BJ (cell line): ENCODE measurements around the gene HAUS3. TPM values are rescaled to one million over a fixed set of nuclear protein-coding genes. Genes with fewer than 3 reads are reported as not detected.

Experiments used
- CTCF ChIA-PET: fragments of 350-600 bp; formaldehyde crosslinking; extraction: SDS; loops from one replicate; lab custom pipeline; 2021; ENCODE audit warnings: antibody characterized with exemption, inconsistent platforms; lab: Yijun Ruan, JAX
- POLR2A ChIA-PET: fragments of 300-600 bp; sonication (Branson Sonifier 250); formaldehyde crosslinking; extraction: SDS; loops from one replicate; lab custom pipeline; 2021; ENCODE audit warnings: antibody characterized with exemption; lab: Charles Lee
- DNase-seq: peaks from one replicate; pipeline ENCODE4 v3.0.0-alpha.2; 2011; ENCODE audit warnings: low read depth
- H3K27me3 ChIP-seq: 2 replicates; pipeline ENCODE4 v1.6.0; 2011; ENCODE audit warnings: low read length; ENCODE audit not compliant: control insufficient read depth, insufficient read depth
- H3K36me3 ChIP-seq: 2 replicates; pipeline ENCODE4 v1.5.1; 2011; ENCODE audit warnings: low read length; ENCODE audit not compliant: control insufficient read depth, insufficient read depth
- H3K4me3 ChIP-seq: 2 replicates; pipeline ENCODE4 v1.5.1; 2011; ENCODE audit warnings: low read depth, mild to moderate bottlenecking, control low read depth, low read length
- polyA plus RNA-seq: library from polyadenylated mRNA; depleted of rRNA; stranded (reverse); fragments of >200 nt; gene quantifications from 2 replicates; pipeline ENCODE4 v1.2.3, GENCODE V29; 2011
- TF ChIP-seq, protein P1 (sequence below): IDR thresholded peaks from 2 replicates; pipeline ENCODE4 v1.5.1; 2011; ENCODE audit warnings: low read depth, mild to moderate bottlenecking, control low read depth, inconsistent platforms, low read length, moderate library complexity; ENCODE audit not compliant: insufficient read depth

The HAUS3 gene
- polyA plus RNA-seq, 1 experiment = 1.9 TPM

GRCh38 chr4:2253160-2254084 is 11.5 kb upstream of the HAUS3 start:
- TF ChIP-seq, protein P1, sequence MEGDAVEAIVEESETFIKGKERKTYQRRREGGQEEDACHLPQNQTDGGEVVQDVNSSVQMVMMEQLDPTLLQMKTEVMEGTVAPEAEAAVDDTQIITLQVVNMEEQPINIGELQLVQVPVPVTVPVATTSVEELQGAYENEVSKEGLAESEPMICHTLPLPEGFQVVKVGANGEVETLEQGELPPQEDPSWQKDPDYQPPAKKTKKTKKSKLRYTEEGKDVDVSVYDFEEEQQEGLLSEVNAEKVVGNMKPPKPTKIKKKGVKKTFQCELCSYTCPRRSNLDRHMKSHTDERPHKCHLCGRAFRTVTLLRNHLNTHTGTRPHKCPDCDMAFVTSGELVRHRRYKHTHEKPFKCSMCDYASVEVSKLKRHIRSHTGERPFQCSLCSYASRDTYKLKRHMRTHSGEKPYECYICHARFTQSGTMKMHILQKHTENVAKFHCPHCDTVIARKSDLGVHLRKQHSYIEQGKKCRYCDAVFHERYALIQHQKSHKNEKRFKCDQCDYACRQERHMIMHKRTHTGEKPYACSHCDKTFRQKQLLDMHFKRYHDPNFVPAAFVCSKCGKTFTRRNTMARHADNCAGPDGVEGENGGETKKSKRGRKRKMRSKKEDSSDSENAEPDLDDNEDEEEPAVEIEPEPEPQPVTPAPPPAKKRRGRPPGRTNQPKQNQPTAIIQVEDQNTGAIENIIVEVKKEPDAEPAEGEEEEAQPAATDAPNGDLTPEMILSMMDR = no peak
- Histone ChIP-seq H3K36me3 (peaks cover 43% of the 10 kb centered on the region), H3K27me3 (no peaks in the 10 kb centered on the region), H3K4me3 (no peak overlapping the region)
- DNase-seq = no peak
- ChIA-PET CTCF (no interaction called here), POLR2A (interaction anchor here (0.7 kb wide), 1 partner anchor 9 kb away, joined by 19 read pairs; no protein-coding TSS in a partner anchor)

- TF ChIP-seq, protein P1 = no peak
- H3K36me3 ChIP-seq = peaks cover 43% of the 10 kb centered on the region
- DNase-seq = no peak
- no peaks in the 10 kb centered on the region for H3K27me3 ChIP-seq
- H3K4me3 ChIP-seq = no peak overlapping the region
- POLR2A ChIA-PET = interaction anchor here (0.7 kb wide), 1 partner anchor 8 kb away, joined by 19 read pairs; no protein-coding TSS in a partner anchor
- CTCF ChIA-PET = no interaction called here
Observed at GRCh38 chr4:2252530-2253091, 10.7 kb upstream of the HAUS3 start.

DNA sequence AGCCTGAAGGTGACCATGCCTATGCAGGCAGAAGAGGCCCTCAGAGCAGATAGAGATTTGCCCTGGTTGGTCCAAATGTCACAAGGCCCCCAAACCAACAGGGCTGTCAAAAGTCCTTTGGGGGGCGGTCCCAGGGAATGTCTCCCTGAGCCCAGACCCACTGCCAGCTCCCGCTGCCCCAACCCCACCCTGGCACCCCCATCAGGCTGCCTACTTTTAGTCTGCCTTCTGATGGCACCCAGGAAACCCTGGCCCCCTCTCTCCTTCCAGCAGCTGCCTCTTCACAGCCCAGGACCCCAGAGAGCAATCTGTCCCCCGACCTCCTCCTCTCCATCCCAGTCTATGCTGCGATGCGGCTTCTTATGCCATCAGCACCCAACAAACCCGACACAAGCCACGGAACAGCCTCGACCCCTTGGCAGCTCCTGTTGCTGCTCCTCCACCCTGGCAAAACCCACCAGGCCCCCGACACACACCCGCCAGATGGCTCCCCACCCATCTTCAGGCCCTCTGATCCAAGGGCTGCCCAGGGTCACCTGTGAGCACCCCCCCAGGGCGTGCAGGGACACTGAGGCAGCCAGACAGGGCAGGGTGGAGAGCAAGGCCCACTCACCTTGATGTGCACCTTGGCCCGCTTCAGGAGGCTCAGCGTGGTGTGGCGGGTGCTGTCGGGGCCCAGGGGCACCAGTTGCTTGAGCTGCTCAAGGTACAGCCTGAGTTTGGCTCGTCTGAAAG is 10.0 kb upstream of the HAUS3 start:
- Histone ChIP-seq H3K27me3 (no peaks in the 10 kb centered on the region), H3K36me3 (peaks cover 39% of the 10 kb centered on the region), H3K4me3 (no peak overlapping the region)
- ChIA-PET POLR2A (no interaction called here), CTCF (no interaction called here)
- DNase-seq = no peak
- TF ChIP-seq, protein P1 = no peak

DNA sequence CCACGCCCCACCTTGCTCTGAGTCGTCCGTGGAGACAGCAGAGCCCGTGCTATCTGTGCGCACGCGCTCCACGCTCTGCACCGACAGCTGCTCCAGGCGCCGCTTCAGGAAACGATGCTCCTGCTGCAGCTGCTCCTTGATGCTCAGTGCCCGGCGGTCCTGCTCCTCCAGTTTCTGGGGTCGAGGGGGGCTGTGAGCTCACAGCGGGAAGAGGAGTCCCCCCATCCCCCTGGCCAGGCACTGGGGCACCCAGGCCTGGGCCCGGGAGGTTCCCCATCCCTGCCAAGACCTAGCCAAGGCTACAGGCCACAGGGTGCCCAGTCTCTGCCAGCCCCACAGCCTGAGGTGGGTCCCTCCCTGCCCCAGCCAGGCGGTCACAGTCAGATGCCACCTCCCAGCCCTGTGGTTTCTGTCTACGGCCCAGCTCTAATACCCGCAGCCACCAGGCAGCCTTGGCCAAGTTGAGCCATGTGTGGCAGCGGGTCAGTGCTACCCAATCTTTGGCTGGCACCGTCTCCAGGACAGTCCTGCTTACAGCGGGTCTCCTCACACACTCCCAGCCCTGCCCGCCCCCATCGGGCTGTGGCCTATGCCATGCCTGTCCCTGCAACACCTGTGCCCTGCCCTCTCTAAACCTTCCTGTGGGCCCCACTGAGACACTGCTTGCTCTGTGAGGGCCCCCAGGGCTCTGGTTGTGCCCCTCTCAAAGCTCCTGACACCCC is 9.3 kb upstream of the HAUS3 start:
- ChIA-PET POLR2A (interaction anchor here (0.8 kb wide), 1 partner anchor 9 kb away, joined by 7 read pairs; the partner anchor contains the start of genes HAUS3 and POLN), CTCF (interaction anchor here (1.1 kb wide), 1 partner anchor 103 kb away, joined by 3 read pairs; no protein-coding TSS in a partner anchor)
- Histone ChIP-seq H3K4me3 (no peak overlapping the region), H3K27me3 (no peaks in the 10 kb centered on the region), H3K36me3 (peaks cover 38% of the 10 kb centered on the region)
- TF ChIP-seq, protein P1 = no peak
- no peak for DNase-seq
